T-helper 1 cell treated with Interleukin-12 subunit alpha and Interleukin-12 subunit beta and Interleukin-4 antibody, amounts not matched to agents 30 μg/mL and 1 μg/mL, for 36 hours (primary cell): ENCODE data around the gene MAPK8.

Experiments
- H3K27ac Mint-ChIP-seq: one replicate; pipeline ENCODE4 v1.8.0; 2021; ENCODE audit warnings: mild to moderate bottlenecking, mixed read lengths
- H3K27me3 Mint-ChIP-seq: one replicate; pipeline ENCODE4 v1.8.0; 2021; ENCODE audit warnings: low read depth, mixed read lengths
- H3K36me3 Mint-ChIP-seq: one replicate; pipeline ENCODE4 v1.8.0; 2021; ENCODE audit warnings: low read depth, mixed read lengths
- H3K4me1 Mint-ChIP-seq: one replicate; pipeline ENCODE4 v1.8.0; 2021; ENCODE audit warnings: low read depth, mixed read lengths
- H3K4me3 Mint-ChIP-seq: one replicate; pipeline ENCODE4 v1.8.0; 2021; ENCODE audit warnings: mild to moderate bottlenecking, moderate library complexity, mixed read lengths
- H3K9me3 Mint-ChIP-seq: one replicate; pipeline ENCODE4 v1.8.0; 2021; ENCODE audit warnings: mixed read lengths

MAPK8 gene

DNA sequence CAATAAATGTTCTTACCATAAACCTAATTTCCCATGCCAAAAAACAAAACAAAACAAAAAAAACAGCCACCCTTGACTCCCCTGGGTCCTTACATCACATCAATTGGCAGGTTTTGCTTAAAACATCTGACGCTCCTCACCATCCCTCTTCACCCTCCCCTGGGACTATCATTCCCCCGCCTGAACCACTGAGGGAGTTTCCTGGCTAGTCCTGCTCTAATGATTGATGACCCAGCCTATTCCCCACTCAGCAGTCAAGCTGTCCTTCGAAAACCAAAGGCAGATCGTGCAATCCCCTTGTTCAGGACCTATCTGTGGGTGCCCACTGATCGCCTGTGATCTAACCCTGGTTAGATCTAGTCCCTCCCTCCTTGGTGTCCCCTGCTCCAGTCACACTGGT, 20.8 kb upstream of the MAPK8 start:
- H3K27me3 Mint-ChIP-seq: no peaks in the 10 kb centered on the region
- no peak overlapping the region for H3K4me3 Mint-ChIP-seq
- no peaks in the 10 kb centered on the region for H3K36me3 Mint-ChIP-seq
- H3K27ac Mint-ChIP-seq: no peak overlapping the region
- H3K9me3 Mint-ChIP-seq: peaks cover 22% of the 10 kb centered on the region
- H3K4me1 Mint-ChIP-seq: peaks cover 10% of the 10 kb centered on the region

DNA sequence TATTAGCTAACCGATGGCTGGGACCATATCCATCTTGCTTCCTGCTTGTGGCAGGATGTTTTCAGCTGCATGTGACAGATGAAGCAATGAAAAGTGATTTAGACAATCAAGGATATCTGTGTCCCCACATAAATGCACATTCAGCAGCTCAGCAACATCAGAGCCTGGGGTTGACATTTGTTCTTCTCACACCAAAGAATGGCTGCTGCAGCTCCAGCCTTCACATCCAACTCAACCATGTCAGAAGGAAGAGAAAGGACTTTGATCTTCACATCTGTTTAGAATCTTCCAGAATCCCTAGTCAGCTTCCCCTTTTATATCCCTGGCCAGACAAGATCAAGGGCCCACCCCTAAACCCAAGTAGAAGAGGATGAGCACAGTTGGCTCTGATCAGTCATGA, 20.1 kb upstream of the MAPK8 start:
- Mint-ChIP-seq H3K36me3 (no peaks in the 10 kb centered on the region), H3K27me3 (no peaks in the 10 kb centered on the region), H3K4me3 (no peak overlapping the region)

DNA sequence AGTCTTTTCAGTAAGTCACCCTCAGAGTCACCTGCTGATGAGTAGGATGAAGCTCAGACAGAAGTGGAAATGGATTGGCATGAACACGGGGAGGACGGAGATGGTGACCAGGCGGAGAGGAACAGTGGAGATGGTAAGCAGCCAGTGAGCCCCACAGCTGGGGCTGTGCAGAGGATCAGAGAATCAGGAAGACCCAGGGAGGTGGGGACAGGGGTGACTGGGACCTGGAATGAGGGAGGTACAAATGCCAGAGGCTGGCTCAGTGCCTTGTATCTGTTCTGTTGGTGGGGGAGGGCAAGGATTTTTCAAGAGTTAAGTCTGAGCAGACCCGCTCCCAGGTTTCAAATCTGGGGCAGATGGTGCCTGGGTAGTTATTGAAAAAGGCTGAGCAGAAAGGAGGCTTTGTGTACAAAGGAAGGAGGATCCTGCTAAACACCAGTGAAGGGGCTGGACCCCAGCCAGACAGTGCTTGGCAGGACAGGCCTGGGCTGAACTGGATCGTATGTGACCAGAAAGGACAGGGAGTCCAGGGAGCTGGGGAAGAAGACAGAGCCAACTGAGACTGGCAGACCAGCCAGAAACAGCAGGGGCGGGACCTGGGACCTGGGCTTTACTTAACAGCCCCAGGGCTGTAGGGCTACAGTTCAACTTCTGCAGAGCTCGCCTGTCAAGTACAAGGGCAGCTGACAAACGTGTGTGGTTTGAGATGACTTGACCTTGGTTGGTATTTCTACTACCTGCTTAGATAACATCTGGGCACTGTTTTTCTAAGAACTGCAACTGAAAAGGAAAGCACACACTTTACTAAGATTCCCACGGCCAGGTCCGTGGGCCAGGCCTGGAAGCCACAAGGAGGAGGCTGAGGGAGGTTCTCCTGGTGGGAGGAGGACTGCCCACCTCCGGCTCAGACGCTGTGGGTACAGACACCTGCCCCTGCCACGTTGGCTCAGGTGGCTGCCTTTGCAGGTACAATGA, 18.8 kb upstream of the MAPK8 start:
- H3K27ac Mint-ChIP-seq: no peak overlapping the region
- peaks cover 10% of the 10 kb centered on the region for H3K4me1 Mint-ChIP-seq
- no peak overlapping the region for H3K4me3 Mint-ChIP-seq
- peaks cover 4% of the 10 kb centered on the region for H3K27me3 Mint-ChIP-seq
- H3K36me3 Mint-ChIP-seq: no peaks in the 10 kb centered on the region
- peaks cover 14% of the 10 kb centered on the region for H3K9me3 Mint-ChIP-seq

More for the DNA sequence above, 20.1 kb upstream of the MAPK8 start:
- no peak overlapping the region for H3K27ac Mint-ChIP-seq
- peaks cover 10% of the 10 kb centered on the region for H3K4me1 Mint-ChIP-seq
- H3K9me3 Mint-ChIP-seq: peaks cover 17% of the 10 kb centered on the region

DNA sequence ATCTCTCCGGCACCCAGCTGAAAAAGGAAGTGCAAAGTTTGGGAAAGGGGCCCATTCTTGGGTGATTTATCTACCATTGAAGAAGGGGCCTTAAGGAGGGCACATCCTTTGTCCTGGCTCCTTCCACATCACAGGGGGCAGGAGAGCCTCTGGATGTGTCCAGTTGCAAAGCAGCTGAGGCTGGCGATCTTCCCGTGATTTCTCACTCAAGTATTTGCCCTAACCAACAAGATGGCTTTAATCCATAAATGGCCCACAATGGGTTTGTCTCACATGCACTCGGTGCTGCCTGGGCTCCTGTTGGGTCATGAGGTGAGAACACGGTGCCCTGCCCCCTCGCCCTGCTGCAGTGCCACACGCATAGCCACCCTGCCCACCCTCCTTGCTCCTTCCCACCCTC, 17.8 kb upstream of the MAPK8 start:
- Mint-ChIP-seq H3K4me1 (peaks cover 10% of the 10 kb centered on the region), H3K4me3 (no peak overlapping the region), H3K36me3 (no peaks in the 10 kb centered on the region), H3K27me3 (peaks cover 4% of the 10 kb centered on the region), H3K27ac (no peak overlapping the region), H3K9me3 (peaks cover 11% of the 10 kb centered on the region)

DNA sequence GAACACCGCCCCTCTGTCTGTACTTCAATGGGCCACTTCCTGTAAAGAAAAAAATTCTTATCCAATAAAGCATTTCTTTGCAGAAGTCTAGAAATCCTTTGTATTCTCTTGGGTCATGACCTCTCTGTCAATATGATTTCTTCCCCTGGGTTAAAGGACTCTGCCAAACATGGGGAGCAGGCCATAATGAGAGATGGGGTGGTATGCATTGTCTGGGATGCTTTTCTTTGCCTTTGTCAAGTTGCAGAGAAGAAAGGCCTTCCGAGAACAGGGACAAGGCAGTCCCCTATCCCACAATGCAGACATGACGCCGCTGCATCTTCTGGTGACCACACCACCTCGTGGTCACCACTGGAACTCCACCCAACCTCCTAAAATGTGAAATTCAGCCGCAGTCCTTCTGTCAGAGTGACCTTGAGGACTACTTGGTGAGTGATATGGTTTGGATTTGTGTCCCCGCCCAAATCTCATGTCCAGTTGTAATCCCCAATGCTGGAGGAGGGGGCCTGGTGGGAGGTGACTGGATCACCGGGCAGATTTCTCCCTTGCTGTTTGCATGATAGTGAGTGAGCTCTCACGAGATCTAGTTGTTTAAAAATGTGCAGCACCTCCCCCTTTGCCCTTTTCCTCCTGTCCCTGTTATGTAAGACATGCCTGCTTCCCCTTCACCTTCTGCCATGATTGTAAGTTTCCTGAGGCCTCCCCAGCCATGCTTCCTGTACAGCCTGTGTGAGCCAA, 16.8 kb upstream of the MAPK8 start:
- H3K27me3 Mint-ChIP-seq: peaks cover 8% of the 10 kb centered on the region
- no peaks in the 10 kb centered on the region for H3K36me3 Mint-ChIP-seq
- no peak overlapping the region for H3K4me3 Mint-ChIP-seq
- H3K27ac Mint-ChIP-seq: no peak overlapping the region
- H3K4me1 Mint-ChIP-seq: peaks cover 10% of the 10 kb centered on the region
- H3K9me3 Mint-ChIP-seq: peaks cover 6% of the 10 kb centered on the region

DNA sequence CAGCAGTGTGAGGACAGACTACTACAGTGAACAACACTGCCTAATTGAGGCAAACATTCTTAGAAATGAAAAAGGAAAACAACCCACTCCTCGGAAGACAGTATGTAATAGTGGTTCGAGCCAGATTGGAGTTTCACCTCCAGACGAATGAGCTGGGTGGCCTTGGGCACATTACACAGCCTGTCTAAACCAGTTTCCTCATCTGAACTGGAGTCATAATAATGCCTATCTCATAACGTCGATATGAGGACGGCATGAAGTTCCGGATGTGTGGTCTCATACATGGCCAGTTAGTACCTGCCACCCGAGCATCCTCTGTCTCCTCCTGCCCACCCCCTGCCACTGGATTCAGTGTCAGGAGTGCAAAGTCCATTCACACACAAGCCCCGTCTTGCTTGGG, 16.2 kb upstream of the MAPK8 start:
- peaks cover 8% of the 10 kb centered on the region for H3K27me3 Mint-ChIP-seq
- peaks cover 10% of the 10 kb centered on the region for H3K4me1 Mint-ChIP-seq
- H3K36me3 Mint-ChIP-seq: no peaks in the 10 kb centered on the region
- H3K27ac Mint-ChIP-seq: no peak overlapping the region
- peaks cover under 1% of the 10 kb centered on the region for H3K9me3 Mint-ChIP-seq
- no peak overlapping the region for H3K4me3 Mint-ChIP-seq

DNA sequence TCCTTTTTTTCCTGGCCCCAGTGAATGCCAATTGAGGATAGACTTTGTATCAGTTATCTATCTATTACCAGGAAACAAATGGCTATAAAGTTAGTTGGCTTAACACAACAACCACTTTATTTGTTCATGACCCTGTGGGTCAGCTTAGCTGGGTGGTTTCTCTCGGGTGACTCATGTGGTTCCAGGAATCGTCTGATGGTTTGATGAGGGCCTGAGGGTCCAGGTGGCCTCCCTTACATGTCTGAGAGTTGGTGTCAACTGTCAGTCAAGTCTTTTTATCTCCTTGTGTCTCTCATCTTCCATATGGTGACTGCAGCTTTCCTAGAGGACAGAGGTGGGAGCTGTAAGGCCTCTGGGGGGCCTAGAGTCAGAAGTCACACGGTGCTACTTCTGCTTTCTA, 15.3 kb upstream of the MAPK8 start:
- Mint-ChIP-seq H3K27ac (no peak overlapping the region), H3K9me3 (no peaks in the 10 kb centered on the region), H3K36me3 (no peaks in the 10 kb centered on the region), H3K4me3 (no peak overlapping the region), H3K4me1 (peaks cover 10% of the 10 kb centered on the region), H3K27me3 (peaks cover 8% of the 10 kb centered on the region)

DNA sequence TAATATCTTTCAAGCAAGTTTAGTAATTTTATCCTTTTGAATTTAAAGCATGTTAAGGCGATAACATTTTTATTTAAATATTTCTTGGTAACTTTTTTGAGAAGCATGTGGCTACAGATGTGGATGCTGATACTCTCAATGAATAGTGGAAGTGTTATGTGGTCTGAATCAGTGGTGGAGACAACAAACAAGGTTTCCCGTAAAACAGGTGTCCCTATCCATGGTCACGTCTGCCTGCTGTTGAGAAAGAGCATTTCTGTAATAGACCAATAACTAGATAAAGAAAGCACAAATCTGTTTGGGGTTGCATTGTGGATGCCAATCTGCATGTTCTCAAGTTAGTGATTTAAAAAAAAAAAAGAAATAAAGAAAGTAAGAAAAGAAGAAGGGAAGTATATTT, 13.9 kb upstream of the MAPK8 start:
- Mint-ChIP-seq H3K36me3 (no peaks in the 10 kb centered on the region), H3K4me1 (peaks cover 8% of the 10 kb centered on the region), H3K4me3 (no peak overlapping the region)

DNA sequence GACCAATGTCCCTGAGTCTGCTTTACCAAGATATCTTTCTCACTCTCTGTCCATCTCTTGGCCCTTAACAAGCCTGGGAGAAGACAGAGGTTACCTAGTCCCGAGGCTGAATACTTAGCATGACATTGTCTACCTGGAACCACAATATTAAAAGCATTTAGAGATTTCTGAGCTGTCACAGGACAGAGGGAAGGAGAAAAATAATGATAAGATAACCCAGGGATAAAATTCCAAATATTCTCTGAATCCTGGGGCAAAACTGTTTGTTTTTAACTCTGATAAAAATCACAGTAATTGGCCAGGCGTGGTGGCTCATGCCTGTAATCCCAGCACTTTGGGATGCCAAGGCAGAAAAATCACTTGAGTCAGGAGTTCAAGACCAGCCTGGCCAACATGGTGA, 12.0 kb upstream of the MAPK8 start:
- no peaks in the 10 kb centered on the region for H3K9me3 Mint-ChIP-seq
- no peak overlapping the region for H3K4me3 Mint-ChIP-seq
- H3K4me1 Mint-ChIP-seq: peaks cover 2% of the 10 kb centered on the region
- no peaks in the 10 kb centered on the region for H3K36me3 Mint-ChIP-seq
- H3K27me3 Mint-ChIP-seq: peaks cover 11% of the 10 kb centered on the region
- no peak overlapping the region for H3K27ac Mint-ChIP-seq

More for the DNA sequence above, 13.9 kb upstream of the MAPK8 start:
- H3K27me3 Mint-ChIP-seq: peaks cover 8% of the 10 kb centered on the region
- H3K9me3 Mint-ChIP-seq: no peaks in the 10 kb centered on the region
- H3K27ac Mint-ChIP-seq: no peak overlapping the region

DNA sequence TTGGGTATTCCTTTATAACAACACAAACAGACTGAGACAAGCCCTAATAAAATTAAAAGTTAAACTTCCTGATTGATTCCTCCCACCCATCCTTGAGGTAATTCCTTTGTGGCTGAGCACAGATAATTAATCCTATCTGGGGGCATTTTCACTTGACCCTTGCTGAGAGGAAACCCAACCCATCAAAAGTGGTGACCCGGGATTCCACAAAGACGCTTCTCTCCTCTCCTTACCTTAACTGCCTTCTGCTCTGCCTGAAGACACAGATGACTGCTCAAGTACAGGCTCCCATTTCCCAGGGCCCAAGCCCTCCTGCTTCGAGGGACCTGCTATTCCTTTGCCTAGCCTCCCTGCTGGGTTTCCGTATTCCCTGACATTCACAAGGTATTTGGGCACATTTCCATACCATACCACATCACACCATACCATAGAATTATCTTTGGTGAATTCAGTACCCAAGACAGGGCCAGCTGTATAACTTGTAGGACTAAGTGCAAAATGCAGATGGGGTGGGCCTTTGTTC, 9.8 kb upstream of the MAPK8 start:
- H3K4me1 Mint-ChIP-seq: no peaks in the 10 kb centered on the region
- H3K4me3 Mint-ChIP-seq: no peak overlapping the region
- H3K27me3 Mint-ChIP-seq: peaks cover 11% of the 10 kb centered on the region
- no peak overlapping the region for H3K27ac Mint-ChIP-seq
- no peaks in the 10 kb centered on the region for H3K36me3 Mint-ChIP-seq
- no peaks in the 10 kb centered on the region for H3K9me3 Mint-ChIP-seq

DNA sequence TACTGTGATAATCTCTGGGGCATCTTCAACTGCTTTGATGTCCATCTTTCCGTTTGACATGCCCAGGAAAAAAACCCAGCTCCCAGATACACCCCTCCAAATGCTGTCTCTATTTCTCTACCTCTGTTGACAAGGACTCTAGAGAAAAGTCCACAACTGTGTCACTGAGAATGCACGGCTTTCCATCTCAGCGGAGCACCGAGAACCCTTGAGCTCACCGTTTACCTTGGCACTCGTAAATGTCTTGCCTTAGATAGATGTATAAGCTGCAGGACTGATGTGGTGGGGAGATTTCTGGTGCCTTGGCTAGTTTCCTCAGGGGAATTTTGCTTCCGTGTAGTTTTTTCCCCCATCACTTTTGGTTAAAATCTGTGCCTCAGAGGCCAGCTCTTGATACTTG, 7.4 kb upstream of the MAPK8 start:
- no peaks in the 10 kb centered on the region for H3K36me3 Mint-ChIP-seq
- H3K9me3 Mint-ChIP-seq: no peaks in the 10 kb centered on the region
- no peak overlapping the region for H3K4me3 Mint-ChIP-seq
- no peak overlapping the region for H3K27ac Mint-ChIP-seq
- H3K4me1 Mint-ChIP-seq: no peaks in the 10 kb centered on the region
- H3K27me3 Mint-ChIP-seq: peaks cover 8% of the 10 kb centered on the region

DNA sequence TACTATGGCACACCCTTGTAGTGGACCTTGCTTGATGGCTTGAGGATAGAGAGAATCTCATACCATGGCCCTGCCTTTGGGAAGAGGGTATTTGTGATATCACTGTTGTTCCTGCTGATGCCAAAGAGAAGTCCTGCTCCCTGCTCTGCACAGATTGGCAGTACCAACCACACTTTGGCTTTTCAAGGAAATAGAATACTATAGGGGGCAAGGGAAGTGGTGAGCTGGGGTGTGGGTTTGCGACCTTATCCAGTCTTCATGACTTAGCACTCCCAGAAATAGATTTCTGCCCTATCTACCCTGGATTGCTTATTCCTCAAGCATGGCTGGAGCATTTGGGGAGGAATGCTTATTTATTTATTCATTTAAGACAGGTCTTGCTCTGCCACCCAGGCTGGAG, 6.8 kb upstream of the MAPK8 start:
- Mint-ChIP-seq H3K9me3 (no peaks in the 10 kb centered on the region), H3K27me3 (peaks cover 11% of the 10 kb centered on the region), H3K27ac (no peak overlapping the region), H3K36me3 (no peaks in the 10 kb centered on the region), H3K4me3 (no peak overlapping the region), H3K4me1 (no peaks in the 10 kb centered on the region)

DNA sequence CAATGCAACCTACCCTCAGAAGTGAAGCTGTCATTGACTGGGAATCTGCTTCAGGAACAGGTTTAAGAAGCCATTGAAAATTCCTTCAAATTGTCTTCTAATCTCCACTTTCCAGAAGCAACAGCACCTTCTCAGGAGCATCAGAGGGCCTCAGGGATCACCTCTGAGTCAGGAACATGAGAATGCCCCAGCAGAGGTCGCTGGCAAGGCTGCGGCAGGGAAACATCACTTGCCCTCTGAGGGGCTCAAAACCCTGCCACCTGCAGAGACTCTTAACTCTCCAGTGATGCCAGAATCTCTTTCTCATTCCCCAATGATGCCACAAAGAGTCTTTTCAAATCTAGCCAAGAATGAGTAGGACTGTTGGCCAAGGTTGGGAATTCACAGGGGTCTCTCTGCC, 5.9 kb upstream of the MAPK8 start:
- H3K27me3 Mint-ChIP-seq: peaks cover 18% of the 10 kb centered on the region
- H3K4me1 Mint-ChIP-seq: no peaks in the 10 kb centered on the region
- no peaks in the 10 kb centered on the region for H3K9me3 Mint-ChIP-seq
- no peaks in the 10 kb centered on the region for H3K36me3 Mint-ChIP-seq
- no peak overlapping the region for H3K27ac Mint-ChIP-seq
- no peak overlapping the region for H3K4me3 Mint-ChIP-seq

DNA sequence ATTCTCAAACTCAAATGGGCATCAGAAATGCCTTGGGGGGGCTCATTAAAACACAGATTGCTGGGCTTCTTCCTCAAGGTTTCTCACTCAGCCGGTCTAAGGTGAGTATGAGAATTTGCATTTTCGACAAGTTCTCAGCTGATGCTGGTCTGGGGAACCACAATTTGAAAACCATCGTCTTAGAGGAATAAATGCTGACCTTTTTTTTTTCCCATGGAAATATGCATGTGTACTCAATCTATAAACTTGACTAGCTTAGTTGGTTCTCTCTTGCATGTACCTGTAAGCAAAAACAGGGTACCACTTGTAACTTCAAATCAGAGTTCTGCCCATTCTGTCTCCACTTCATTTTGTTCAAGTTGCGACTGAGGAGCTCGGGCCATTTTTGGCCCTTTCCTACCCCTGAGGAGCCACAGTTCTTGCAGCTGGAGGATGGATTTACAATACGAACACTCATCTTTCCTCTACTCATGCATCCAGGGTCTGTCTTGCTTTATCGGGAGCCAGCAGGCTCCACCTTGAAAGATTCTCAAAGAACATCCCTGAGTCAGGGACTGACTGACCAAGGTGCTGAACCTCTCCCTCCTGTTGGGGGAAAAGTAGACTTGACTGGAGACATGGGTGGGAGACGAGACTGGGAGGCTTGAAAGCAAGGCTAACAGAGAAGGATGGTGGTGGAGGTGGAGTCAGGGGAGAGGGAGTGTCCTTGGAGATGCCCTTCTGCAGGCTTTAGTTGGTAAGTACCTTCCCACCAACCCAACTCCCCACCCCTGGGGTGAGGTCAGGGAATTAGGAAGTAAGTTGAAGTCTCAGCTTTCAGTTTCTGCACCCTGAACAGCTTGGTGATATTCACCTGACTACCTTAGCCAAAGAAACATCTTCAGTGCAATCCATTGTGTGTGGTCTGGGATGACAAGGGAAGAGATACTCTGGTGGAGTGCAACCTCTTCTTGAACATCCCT, 3.7 kb upstream of the MAPK8 start:
- Mint-ChIP-seq H3K27ac (no peak overlapping the region), H3K9me3 (no peaks in the 10 kb centered on the region), H3K4me3 (no peak overlapping the region), H3K4me1 (peaks cover 7% of the 10 kb centered on the region), H3K27me3 (peaks cover 18% of the 10 kb centered on the region), H3K36me3 (no peaks in the 10 kb centered on the region)
